Thoracic aorta (tissue), 2 donors: ENCODE data around the gene CD101. TPM values are rescaled to one million over a fixed set of nuclear protein-coding genes. Genes with fewer than 3 reads are reported as not detected.
"Not testable (repeated sequence)": the region's sequence is repeated elsewhere in the genome, so short reads cannot be mapped to it uniquely, and the experiment has no call there.

Experiments
- ATAC-seq: fragments of 150-250 bp; one replicate; pipeline ENCODE4 v1.8.0; 2017; ENCODE audit warnings: low read depth; ENCODE audit not compliant: insufficient number of reproducible peaks, low FRiP score
- DNase-seq: peaks from one replicate; pipeline ENCODE4 v3.0.0-alpha.2; 2020; ENCODE audit warnings: low spot score
- H3K27ac ChIP-seq, 2 donors: fragments of 200-600 bp; sonication (generic); 1 replicate in 1 of 2; 2 replicates in 1 of 2; pipeline ENCODE4 v1.5.1; 2016; ENCODE audit warnings: mild to moderate bottlenecking in 2 of 2, moderate library complexity in 2 of 2
- H3K27me3 ChIP-seq: fragments of 200-600 bp; sonication (generic); replicated peaks from 2 replicates; pipeline ENCODE4 v1.6.0; 2016; ENCODE audit warnings: mild to moderate bottlenecking; ENCODE audit not compliant: insufficient read depth
- H3K36me3 ChIP-seq: fragments of 200-600 bp; sonication (generic); one replicate; pipeline ENCODE4 v1.5.1; 2016
- H3K4me1 ChIP-seq, 2 donors: fragments of 200-600 bp; sonication (generic); 1 replicate in 1 of 2; 2 replicates in 1 of 2; pipeline versions ENCODE4 v1.5.1 to v1.6.0; 2016; ENCODE audit warnings: low read depth in 2 of 2, mild to moderate bottlenecking in 1 of 2; ENCODE audit not compliant: control insufficient read depth in 1 of 2
- H3K4me3 ChIP-seq: fragments of 200-600 bp; sonication (generic); 2 replicates; pipeline ENCODE4 v1.5.1; 2016; ENCODE audit warnings: mild to moderate bottlenecking
- H3K9me3 ChIP-seq: fragments of 200-600 bp; sonication (generic); 2 replicates; pipeline ENCODE4 v1.5.1; 2016
- CTCF ChIP-seq: fragments of 200-600 bp; sonication (generic); IDR thresholded peaks from one replicate; pipeline ENCODE4 v1.5.1; 2019; ENCODE audit warnings: antibody characterized with exemption
- total RNA-seq, 2 donors: library from RNA; depleted of rRNA; stranded (reverse); fragments of >200 nt; gene quantifications; one replicate each; pipeline versions ENCODE4 v1.1.0 to v1.2.3, GENCODE V29; 2016

The CD101 gene
- total RNA-seq, 2 donors from 2014 or later, result 0.85 to 1.8 TPM

DNA sequence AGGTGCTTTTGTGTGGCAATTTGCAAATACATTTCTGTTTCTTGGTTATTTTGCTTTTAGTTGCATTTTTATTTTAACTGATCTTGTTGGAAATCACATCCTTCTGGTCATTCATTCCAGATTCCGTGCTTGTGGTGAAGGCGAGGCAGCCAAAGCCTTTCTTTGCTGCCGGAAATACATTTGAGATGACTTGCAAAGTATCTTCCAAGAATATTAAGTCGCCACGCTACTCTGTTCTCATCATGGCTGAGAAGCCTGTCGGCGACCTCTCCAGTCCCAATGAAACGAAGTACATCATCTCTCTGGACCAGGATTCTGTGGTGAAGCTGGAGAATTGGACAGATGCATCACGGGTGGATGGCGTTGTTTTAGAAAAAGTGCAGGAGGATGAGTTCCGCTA is 34.8 kb upstream of the CD101 start:
- H3K4me3 ChIP-seq, result no peak overlapping the region
- ATAC-seq, result no peak
- H3K27ac ChIP-seq, result no peak overlapping the region
- TF ChIP-seq CTCF, result no peak
- DNase-seq, result no peak
- no peaks in the 10 kb centered on the region for H3K27me3 ChIP-seq
- no peaks in the 10 kb centered on the region for H3K36me3 ChIP-seq
- peaks cover 0 to 7% of the 10 kb centered on the region in 2 donors for H3K4me1 ChIP-seq
- no peaks in the 10 kb centered on the region for H3K9me3 ChIP-seq

DNA sequence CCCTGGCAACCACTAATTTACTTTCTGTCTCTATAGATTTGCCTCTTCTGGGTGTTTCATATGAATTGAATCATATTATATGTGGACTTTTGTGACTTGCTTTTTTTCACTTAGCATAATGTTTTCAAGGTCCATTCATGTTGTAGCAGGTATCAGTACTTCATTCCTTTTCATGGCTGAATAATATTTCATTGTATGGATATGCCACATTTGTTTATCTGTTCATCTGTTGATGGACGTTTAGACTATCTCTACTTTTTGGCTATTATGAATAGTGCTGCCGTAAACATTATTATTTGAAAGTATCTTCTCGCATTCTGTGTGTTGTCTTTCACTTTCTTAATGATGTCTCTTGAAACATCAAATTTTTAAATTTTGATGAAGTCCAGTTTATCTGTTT is 32.8 kb upstream of the CD101 start:
- DNase-seq, result no peak
- Histone ChIP-seq H3K4me1 (peaks cover 5 to 21% of the 10 kb centered on the region in 2 donors), H3K27me3 (no peaks in the 10 kb centered on the region), H3K4me3 (no peak overlapping the region), H3K9me3 (no peaks in the 10 kb centered on the region), H3K27ac (no peak overlapping the region), H3K36me3 (no peaks in the 10 kb centered on the region)
- TF ChIP-seq CTCF, result no peak
- no peak for ATAC-seq

DNA sequence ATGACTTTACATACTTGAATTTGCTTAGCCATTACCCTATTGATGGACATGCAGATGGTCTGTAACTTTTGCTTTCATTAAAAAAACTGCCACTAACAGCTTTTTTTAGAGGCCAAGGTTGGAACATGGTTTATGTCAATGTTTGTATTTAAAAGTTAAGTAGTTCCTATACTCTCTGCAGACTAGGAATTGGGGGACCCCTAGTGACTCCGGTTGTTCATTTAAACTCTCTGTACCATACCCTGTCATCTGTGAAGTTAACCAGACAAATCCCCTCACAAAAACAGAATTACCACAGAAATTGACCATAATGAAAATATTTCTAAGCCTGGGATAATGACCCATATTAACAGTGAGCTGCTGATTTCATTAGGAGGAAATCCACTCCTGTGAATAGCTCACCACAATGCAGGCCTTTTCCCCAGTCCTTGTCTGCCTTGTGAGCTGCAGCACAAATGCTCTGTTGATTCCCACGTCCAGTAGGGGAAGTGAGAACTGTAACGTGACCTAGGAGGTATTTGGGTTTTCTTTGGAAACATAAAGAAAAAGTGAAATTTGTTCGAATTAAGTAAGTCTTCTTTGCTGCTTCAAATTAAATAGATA is 30.2 kb upstream of the CD101 start:
- ATAC-seq (peak; percentile 27), DNase-seq (no peak)
- H3K9me3 ChIP-seq, result no peaks in the 10 kb centered on the region
- no peaks in the 10 kb centered on the region for H3K27me3 ChIP-seq
- H3K27ac ChIP-seq, result peak overlapping the region in 1 of 2 donors; percentile 56
- no peaks in the 10 kb centered on the region for H3K36me3 ChIP-seq
- TF ChIP-seq CTCF, result no peak
- peaks cover 5 to 21% of the 10 kb centered on the region in 2 donors for H3K4me1 ChIP-seq
- no peak overlapping the region for H3K4me3 ChIP-seq

DNA sequence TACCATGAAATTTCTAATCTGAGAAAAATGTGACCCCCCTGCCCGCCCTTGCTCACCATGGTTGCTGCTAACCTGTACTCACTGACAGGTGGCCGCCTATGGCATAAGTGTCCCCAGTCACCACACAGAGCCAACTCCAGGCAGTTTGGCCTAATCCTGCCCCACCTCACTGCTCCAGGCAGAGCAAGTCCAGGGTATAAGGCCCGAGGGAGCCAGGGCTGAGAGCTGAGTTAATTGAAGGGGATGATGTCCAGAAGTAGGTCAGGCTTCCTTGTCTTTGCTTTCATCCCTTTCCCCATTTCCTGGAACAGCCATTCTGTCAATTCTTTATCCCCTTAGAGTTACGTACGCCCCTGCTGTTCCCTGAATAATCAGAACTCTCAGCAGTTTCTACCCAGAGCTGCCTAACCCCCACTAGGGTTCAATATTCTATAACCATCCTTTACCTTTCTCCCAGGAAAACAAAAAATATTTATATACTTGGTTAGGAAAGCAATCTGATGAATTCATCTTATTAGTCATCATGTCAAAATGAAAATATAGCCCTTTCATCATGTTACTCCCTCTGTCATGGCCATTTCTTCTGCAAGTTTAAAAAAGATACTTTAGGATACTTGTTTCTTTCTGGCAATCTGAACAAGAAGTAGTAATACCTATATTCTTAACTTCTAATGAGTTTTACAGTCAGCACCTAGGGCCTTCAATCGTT is 29.4 kb upstream of the CD101 start:
- H3K36me3 ChIP-seq, result no peaks in the 10 kb centered on the region
- no peak for TF ChIP-seq CTCF
- peaks cover 5 to 21% of the 10 kb centered on the region in 2 donors for H3K4me1 ChIP-seq
- H3K27ac ChIP-seq, result peak overlapping the region; percentile 26 to 56
- no peaks in the 10 kb centered on the region for H3K9me3 ChIP-seq
- DNase-seq (no peak), ATAC-seq (peak; percentile 37)
- no peaks in the 10 kb centered on the region for H3K27me3 ChIP-seq
- no peak overlapping the region for H3K4me3 ChIP-seq

DNA sequence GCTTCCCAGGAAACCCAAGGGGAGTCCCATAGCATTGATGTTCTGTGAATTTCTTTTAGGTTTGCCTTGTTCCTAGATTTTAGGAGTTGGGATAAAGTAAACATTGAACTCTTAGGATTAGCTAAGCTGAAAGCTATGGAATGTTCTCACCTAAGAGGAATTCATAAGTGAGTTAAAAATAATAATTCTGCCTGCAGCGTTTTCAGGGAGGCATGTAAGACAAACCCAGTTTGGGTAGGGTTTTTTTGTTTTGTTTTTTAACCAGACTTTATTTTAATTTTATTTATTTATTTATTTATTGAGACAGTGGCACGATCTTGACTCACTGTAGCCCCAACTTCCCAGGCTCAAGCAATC is 28.9 kb upstream of the CD101 start:
- Histone ChIP-seq H3K9me3 (no peaks in the 10 kb centered on the region), H3K27ac (peak overlapping the region; percentile 42 to 56), H3K4me1 (peaks cover 5 to 21% of the 10 kb centered on the region in 2 donors), H3K36me3 (no peaks in the 10 kb centered on the region), H3K27me3 (no peaks in the 10 kb centered on the region), H3K4me3 (no peak overlapping the region)
- DNase-seq, result no peak
- ATAC-seq, result no peak
- TF ChIP-seq CTCF, result no peak

DNA sequence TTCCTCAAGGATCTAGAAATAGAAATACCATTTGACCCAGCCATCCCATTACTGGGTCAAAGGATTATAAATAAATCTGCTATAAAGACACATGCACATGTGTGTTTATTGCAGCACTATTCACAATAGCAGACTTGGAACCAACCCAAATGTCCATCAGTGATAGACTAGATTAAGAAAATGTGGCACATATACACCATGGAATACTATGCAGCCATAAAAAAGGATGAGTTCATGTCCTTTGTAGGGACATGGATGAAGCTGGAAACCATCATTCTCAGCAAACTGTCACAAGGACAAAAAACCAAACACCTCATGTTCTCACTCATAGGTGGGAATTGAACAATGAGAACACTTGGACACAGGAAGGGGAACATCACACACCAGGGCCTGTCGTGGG is 21.3 kb upstream of the CD101 start:
- H3K27ac ChIP-seq, DNase-seq, H3K36me3 ChIP-seq, H3K27me3 ChIP-seq, H3K9me3 ChIP-seq, ATAC-seq, H3K4me3 ChIP-seq: not testable (repeated sequence)
- H3K4me1 ChIP-seq, result peaks cover 4 to 25% of the 10 kb centered on the region in 2 donors
